GM12892 (cell line): ENCODE data around the gene ZNHIT1.
A peak's percentile ranks its signal among the peaks of the same experiment; 100 is the strongest.
"Not testable (repeated sequence)": the region's sequence is repeated elsewhere in the genome, so short reads cannot be mapped to it uniquely, and the experiment has no call there.

Source experiments
- DNase-seq: peaks from one replicate; pipeline ENCODE4 v3.0.0; 2011; ENCODE audit not compliant: insufficient read length
- FAIRE-seq: peaks from 2 replicates; lab custom pipeline; 2011; peaks lifted over from hg19 to GRCh38; lab: Jason Lieb, UNC
- POLR2A ChIP-seq: IDR thresholded peaks from 2 replicates; pipeline ENCODE4 v1.6.1; 2011; ENCODE audit warnings: low read depth, low read length, control low read depth
- POLR2AphosphoS5 ChIP-seq: IDR thresholded peaks from 2 replicates; pipeline ENCODE4 v1.6.1; 2011; ENCODE audit warnings: low read depth, low read length, control low read depth
- TAF1 ChIP-seq: IDR thresholded peaks from 2 replicates; pipeline ENCODE4 v1.6.1; 2011; ENCODE audit warnings: low read depth, mild to moderate bottlenecking, control low read depth, low read length, borderline replicate concordance

ZNHIT1 gene

DNA sequence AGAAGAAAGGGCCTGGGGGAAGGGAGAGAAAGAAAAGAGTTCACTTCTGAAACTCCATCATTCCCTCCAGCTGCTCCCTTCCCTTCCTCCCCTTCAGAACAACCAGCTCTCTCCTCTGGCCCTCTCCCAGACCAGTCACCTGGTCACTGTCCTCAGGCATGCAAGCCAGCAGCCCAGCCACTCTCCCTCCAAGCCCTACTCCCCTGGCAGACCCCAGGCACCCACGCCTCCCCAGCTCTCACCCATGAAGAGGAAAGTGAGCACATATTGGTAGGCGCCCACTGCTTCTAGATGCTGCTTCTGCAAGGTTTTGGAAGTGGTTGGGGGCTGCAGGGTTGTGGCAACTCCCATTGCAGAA lies 17.5 kb upstream of the ZNHIT1 start:
- TF ChIP-seq POLR2A (no peak), POLR2AphosphoS5 (no peak), TAF1 (no peak)
- FAIRE-seq: no peak
- DNase-seq: no peak

DNA sequence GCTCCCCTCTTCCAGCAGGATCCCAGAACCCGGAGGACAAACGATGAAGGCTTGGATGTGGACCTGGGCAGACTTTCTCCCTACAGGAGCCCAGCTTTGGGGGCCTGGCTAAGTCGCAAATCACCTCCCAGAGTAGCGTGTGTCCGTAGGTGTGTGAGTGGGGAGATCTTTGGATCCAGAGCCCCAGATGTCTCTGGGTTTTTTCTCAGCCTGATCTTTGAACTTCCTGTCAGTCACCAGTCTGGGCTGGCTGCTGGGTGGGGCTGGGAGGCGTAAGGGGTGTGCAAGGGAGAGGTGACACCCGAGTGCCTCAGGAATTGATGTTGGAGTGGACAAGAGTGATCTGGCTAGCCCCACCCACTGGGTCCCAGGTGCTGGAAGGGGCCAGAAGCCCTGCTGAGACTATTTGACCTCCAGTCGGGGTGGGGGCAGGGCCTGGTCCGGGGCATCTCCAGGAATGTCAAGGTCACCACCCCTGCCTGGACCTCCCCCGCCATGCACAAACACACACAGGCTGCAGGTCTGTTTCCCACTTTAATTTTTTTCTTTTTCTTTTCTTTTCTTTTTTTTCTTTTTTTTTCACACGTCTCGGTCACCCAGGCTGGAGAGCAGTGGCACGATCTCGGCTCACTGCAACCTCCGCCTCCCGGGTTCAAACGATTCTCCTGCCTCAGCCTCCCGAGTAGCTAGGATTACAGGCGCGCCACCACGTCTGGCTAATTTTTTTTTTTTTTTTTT lies 16.9 kb upstream of the ZNHIT1 start, which contains the start of gene MOGAT3:
Gene MOGAT3 (minus strand): TSS at position 175 of the 738 bp plus-strand sequence. CDS start 182 bp downstream, outside the sequence.
- FAIRE-seq (no peak), DNase-seq (no peak)

GRCh38 chr7:101201695-101202602 lies 16.0 kb upstream of the ZNHIT1 start:
- FAIRE-seq (no peak), DNase-seq (no peak)

More for the DNA sequence above, 16.9 kb upstream of the ZNHIT1 start, which contains the start of gene MOGAT3:
- TF ChIP-seq POLR2AphosphoS5 (no peak), POLR2A (no peak), TAF1 (no peak)

DNA sequence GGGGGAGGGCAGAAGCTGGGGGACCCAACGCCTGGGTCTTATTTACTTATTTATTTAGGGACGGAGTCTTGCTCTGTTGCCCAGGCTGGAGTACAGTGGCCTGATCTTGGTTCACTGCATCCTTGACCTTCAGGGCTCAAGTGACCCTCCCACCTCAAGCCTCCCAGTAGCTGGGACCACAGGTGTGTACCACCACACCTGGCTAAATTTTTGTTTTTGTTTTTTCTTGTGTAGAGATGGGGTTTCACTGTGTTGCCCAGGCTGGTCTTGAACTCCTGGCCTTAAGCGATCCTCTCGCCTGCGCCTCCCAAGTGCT lies 15.4 kb upstream of the ZNHIT1 start:
- TF ChIP-seq POLR2AphosphoS5 (no peak), TAF1 (no peak), POLR2A (no peak)
- DNase-seq (no peak), FAIRE-seq (no peak)

More at GRCh38 chr7:101201695-101202602, 16.0 kb upstream of the ZNHIT1 start:
- TF ChIP-seq POLR2A (no peak), POLR2AphosphoS5 (no peak), TAF1 (no peak)

- FAIRE-seq: peak; percentile 77
- DNase-seq: not testable (repeated sequence)
These were observed 13.9 kb upstream of the ZNHIT1 start for GRCh38 chr7:101203740-101204738.

GRCh38 chr7:101205901-101206664 lies 11.9 kb upstream of the ZNHIT1 start:
- no peak for TF ChIP-seq TAF1
- TF ChIP-seq POLR2A: no peak
- no peak for TF ChIP-seq POLR2AphosphoS5
- DNase-seq (no peak), FAIRE-seq (no peak)

GRCh38 chr7:101206665-101207042 lies 11.3 kb upstream of the ZNHIT1 start:
- DNase-seq: no peak
- TF ChIP-seq TAF1: no peak

GRCh38 chr7:101207459-101207858 lies 10.5 kb upstream of the ZNHIT1 start:
- DNase-seq (no peak), FAIRE-seq (no peak)
- TF ChIP-seq POLR2A (no peak), POLR2AphosphoS5 (no peak), TAF1 (no peak)

More at GRCh38 chr7:101206665-101207042, 11.3 kb upstream of the ZNHIT1 start:
- FAIRE-seq: peak; percentile 66

GRCh38 chr7:101208794-101209193 lies 9.2 kb upstream of the ZNHIT1 start:
- DNase-seq (no peak), FAIRE-seq (no peak)
- TF ChIP-seq TAF1 (no peak), POLR2A (no peak), POLR2AphosphoS5 (no peak)

- FAIRE-seq: no peak
- no peak for DNase-seq
- TF ChIP-seq POLR2AphosphoS5: no peak
- no peak for TF ChIP-seq TAF1
- no peak for TF ChIP-seq POLR2A
These were observed 7.8 kb upstream of the ZNHIT1 start for GRCh38 chr7:101210143-101210542.

GRCh38 chr7:101211501-101211900 lies 6.5 kb upstream of the ZNHIT1 start:
- FAIRE-seq: no peak
- TF ChIP-seq POLR2A: no peak
- no peak for TF ChIP-seq TAF1
- TF ChIP-seq POLR2AphosphoS5: no peak
- no peak for DNase-seq
